Psoas muscle (tissue), 8 donors: ENCODE data around the gene HBB. TPM values are rescaled to one million over a fixed set of nuclear protein-coding genes. Genes with fewer than 3 reads are reported as not detected.
"Not testable (repeated sequence)": the region's sequence is repeated elsewhere in the genome, so short reads cannot be mapped to it uniquely, and the experiment has no call there.

Experiments
- ATAC-seq, 4 donors: fragments of 200-7000 bp; cut with Tn5 transposase; one replicate each; pipeline ENCODE4 v1.9.1; 2020; ENCODE audit warnings: moderate library complexity in 3 of 4, mild to moderate bottlenecking in 2 of 4
- DNase-seq, 2 donors: peaks; one replicate each; pipeline ENCODE4 v3.0.0-alpha.2; 2020
- H3K27ac ChIP-seq: fragments of 200-600 bp; one replicate; pipeline ENCODE4 v1.8.0; 2022
- H3K27me3 ChIP-seq, 3 donors: fragments of 200-600 bp in 1 of 3; one replicate each; pipeline versions ENCODE4 v1.6.1 to v1.8.0; 2013 to 2022; ENCODE audit warnings: low read length in 2 of 3, mild to moderate bottlenecking in 2 of 3, moderate library complexity in 1 of 3; ENCODE audit not compliant: insufficient read depth in 3 of 3
- H3K36me3 ChIP-seq, 2 donors: fragments of 200-600 bp in 1 of 2; one replicate each; pipeline versions ENCODE4 v1.6.1 to v1.8.0; 2013 to 2022; ENCODE audit warnings: low read depth in 1 of 2, mild to moderate bottlenecking in 1 of 2, moderate library complexity in 1 of 2; ENCODE audit not compliant: insufficient read depth in 1 of 2
- H3K4me1 ChIP-seq: fragments of 200-600 bp; one replicate; pipeline ENCODE4 v1.8.0; 2022
- H3K4me3 ChIP-seq: fragments of 200-600 bp; one replicate; pipeline ENCODE4 v1.8.0; 2022; ENCODE audit warnings: mild to moderate bottlenecking
- H3K9me3 ChIP-seq: fragments of 200-600 bp; one replicate; pipeline ENCODE4 v1.8.0; 2022
- CTCF ChIP-seq: fragments of 200-600 bp; IDR thresholded peaks from one replicate; pipeline ENCODE4 v1.8.0; 2022; ENCODE audit warnings: antibody characterized with exemption
- WGBS, 3 donors: extraction: QIAGEN DNeasy Blood & Tissue Kit; methylation state at CpG; one replicate each; pipeline versions ENCODE4 v1.1.6 to v1.1.7; 2013; 5-methylcytosine and 5-hydroxymethylcytosine counted together
- intact Hi-C, 2 donors: fragments of 100-400 bp; cut with DNase I; formaldehyde crosslinking; loops; one replicate each; pipeline versions ENCODE4 v1.11.0 to v1.14.2; 2022
- polyA plus RNA-seq, 3 donors: library from polyadenylated mRNA; stranded (reverse); fragments of 200-250 nt; gene quantifications; one replicate each; pipeline ENCODE4 v1.2.3, GENCODE V29; 2013
- total RNA-seq, 4 donors: library from RNA; stranded (reverse); fragmentation: NEBNext Ultra II Directional in 2 of 4; extraction: Animal tissue kit (Norgen Biotek cat#: 25700) in 2 of 4; gene quantifications; one replicate each; pipeline versions ENCODE4 v1.2.1 to v1.2.4, GENCODE V29; 2021 to 2023
- donor health status: healthy with polysubstance abuse.
- donor health status: DM: no; HTN: no; CAD: no; lungs with moderate emphysema.
- donor health status: Bipolar disorder and iron deficiency.
- donor health status: healthy.
- donor health status: DM: yes; HTN: yes; CAD: no.
- donor health status: DM: no; HTN: no; CAD: no.
- donor health status: DM: no; HTN: no; CAD: no.
- donor health status: DM: yes; HTN: yes; CAD: no.

HBB gene
- total and polyA plus RNA-seq, 7 donors = 7.8 to 2,413 (median 22.9) TPM

- H3K9me3 ChIP-seq = no peaks in the 10 kb centered on the region
- intact Hi-C loops = no loop called here
- H3K27me3 ChIP-seq = no peaks in the 10 kb centered on the region
- DNase-seq = no peak
- TF ChIP-seq CTCF = no peak
- ATAC-seq = no peak
- WGBS, 3 donors = 44 to 53% (median 45%) methylated on average over 9 of the region's 9 CpGs
- no peak overlapping the region for H3K27ac ChIP-seq
- no peaks in the 10 kb centered on the region for H3K4me1 ChIP-seq
- H3K36me3 ChIP-seq = no peaks in the 10 kb centered on the region
- no peak overlapping the region for H3K4me3 ChIP-seq
Measured at GRCh38 chr11:5252192-5252918, 25.5 kb upstream of the HBB start.

GRCh38 chr11:5251746-5252145, 24.9 kb upstream of the HBB start:
- Histone ChIP-seq H3K36me3 (no peaks in the 10 kb centered on the region), H3K9me3 (no peaks in the 10 kb centered on the region), H3K27me3 (no peaks in the 10 kb centered on the region), H3K4me3 (no peak overlapping the region), H3K4me1 (no peaks in the 10 kb centered on the region), H3K27ac (no peak overlapping the region)
- WGBS, 3 donors = 22 to 69% (median 64%) methylated on average over 2 of the region's 2 CpGs
- TF ChIP-seq CTCF = no peak
- ATAC-seq (no peak), DNase-seq (no peak)
- intact Hi-C loops = no loop called here

- Histone ChIP-seq H3K9me3 (no peaks in the 10 kb centered on the region), H3K36me3 (no peaks in the 10 kb centered on the region), H3K27me3 (no peaks in the 10 kb centered on the region), H3K4me3 (no peak overlapping the region), H3K27ac (no peak overlapping the region), H3K4me1 (no peaks in the 10 kb centered on the region)
- no peak for DNase-seq
- intact Hi-C loops = no loop called here
- ATAC-seq = no peak
- TF ChIP-seq CTCF = no peak
- whole genome bisulfite sequencing, 3 donors = 78 to 87% (median 84%) methylated on average over 4 of the region's 4 CpGs
Measured at GRCh38 chr11:5250543-5251204, 23.8 kb upstream of the HBB start.

GRCh38 chr11:5249807-5250396, 23.0 kb upstream of the HBB start, which contains the start of gene HBG1:
Gene HBG1 (minus strand): TSS chr11:5249857. CDS start chr11:5249804, 53 bp downstream.
- ATAC-seq, H3K4me1 ChIP-seq, H3K9me3 ChIP-seq, H3K27me3 ChIP-seq, H3K36me3 ChIP-seq, H3K27ac ChIP-seq, H3K4me3 ChIP-seq, intact Hi-C loops, DNase-seq: not testable (repeated sequence)
- WGBS, 3 donors = 73 to 77% (median 76%) methylated on average over 3 of the region's 9 CpGs

GRCh38 chr11:5248498-5248897, 21.6 kb upstream of the HBB start:
- H3K36me3 ChIP-seq, H3K9me3 ChIP-seq, H3K27me3 ChIP-seq, intact Hi-C loops, H3K4me1 ChIP-seq, DNase-seq, H3K4me3 ChIP-seq, H3K27ac ChIP-seq, ATAC-seq: not testable (repeated sequence)
- 23 to 84% (median 76%) methylated on average over 7 of the region's 7 CpGs for WGBS, 3 donors
